HFFc6 (cell line): ENCODE data around the gene INCA1. TPM values are rescaled to one million over a fixed set of nuclear protein-coding genes. Genes with fewer than 3 reads are reported as not detected.

ENCODE experiments used
- DNase-seq: peaks from one replicate; pipeline ENCODE4 v3.0.0-alpha.2; 2018
- H3K27ac Mint-ChIP-seq: 2 replicates; pipeline ENCODE4 v1.8.0; 2020; ENCODE audit warnings: mild to moderate bottlenecking, mixed read lengths
- H3K27me3 Mint-ChIP-seq: 2 replicates; pipeline ENCODE4 v1.8.0; 2021; ENCODE audit warnings: mild to moderate bottlenecking, moderate library complexity, mixed read lengths; ENCODE audit not compliant: insufficient read depth
- H3K36me3 Mint-ChIP-seq: 2 replicates; pipeline ENCODE4 v1.8.0; 2021; ENCODE audit warnings: low read depth, mixed read lengths
- H3K4me1 Mint-ChIP-seq: 2 replicates; pipeline ENCODE4 v1.8.0; 2020; ENCODE audit warnings: low read depth, mixed read lengths
- H3K4me3 Mint-ChIP-seq: 2 replicates; pipeline ENCODE4 v1.8.0; 2020; ENCODE audit warnings: mild to moderate bottlenecking, moderate library complexity, mixed read lengths
- H3K9me3 Mint-ChIP-seq: 2 replicates; pipeline ENCODE4 v1.8.0; 2020; ENCODE audit warnings: mild to moderate bottlenecking, mixed read lengths
- CTCF ChIP-seq: fragments of 200-600 bp; sonication (generic); IDR thresholded peaks from 2 replicates; pipeline ENCODE4 v1.5.0; 2021; ENCODE audit warnings: antibody characterized with exemption, mild to moderate bottlenecking
- total RNA-seq, 6 experiments: library from RNA; stranded (reverse); fragmentation: NEBNext Ultra II Directional; extraction: Animal tissue kit (Norgen Biotek cat#: 25700); gene quantifications; 2 replicates in 1 of 6; 3 replicates in 5 of 6; pipeline ENCODE4 v1.2.3, GENCODE V29; 2021

The INCA1 gene
- total RNA-seq, 6 experiments from 2014 or later = 0.66 to 1.5 (median 1.0) TPM

GRCh38 chr17:5035315-5035714 is 38.0 kb upstream of the INCA1 start, which contains the start of gene SLC52A1:
Gene SLC52A1, minus strand, starts transcription at chr17:5035426. Its CDS starts 820 bp downstream, at chr17:5034606.
- DNase-seq = no peak

DNA sequence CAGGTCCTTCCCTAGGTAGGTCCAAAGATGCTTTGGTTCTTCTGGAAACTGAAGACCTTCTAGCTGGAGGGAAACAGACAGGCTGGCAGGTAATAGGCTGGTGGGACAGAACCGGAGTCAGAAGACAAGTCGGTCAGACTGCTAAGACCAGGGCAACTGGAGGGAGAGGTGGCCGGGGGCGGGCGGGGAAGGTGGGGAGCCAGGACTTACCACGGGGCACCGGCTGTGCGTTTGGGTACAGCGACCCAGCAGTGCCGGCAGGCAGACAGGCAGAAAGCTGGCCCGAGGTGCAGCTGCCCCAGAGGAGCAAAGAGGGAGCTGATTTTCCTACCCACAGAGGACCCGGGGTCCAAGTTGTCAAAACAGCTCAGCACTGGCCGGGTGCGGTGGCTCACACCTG is 37.3 kb upstream of the INCA1 start:
- Mint-ChIP-seq H3K4me1 (peaks cover 6% of the 10 kb centered on the region), H3K4me3 (no peak overlapping the region), H3K9me3 (no peaks in the 10 kb centered on the region), H3K27ac (no peak overlapping the region), H3K36me3 (no peaks in the 10 kb centered on the region), H3K27me3 (peaks cover 13% of the 10 kb centered on the region)
- TF ChIP-seq CTCF = no peak
- no peak for DNase-seq

More at GRCh38 chr17:5035315-5035714, 38.0 kb upstream of the INCA1 start, which contains the start of gene SLC52A1:
- Mint-ChIP-seq H3K27me3 (peaks cover 17% of the 10 kb centered on the region), H3K27ac (no peak within 1 kb of the TSS), H3K4me3 (peak within 1 kb of the TSS; percentile 66), H3K4me1 (peaks cover 6% of the 10 kb centered on the region), H3K36me3 (no peaks in the 10 kb centered on the region), H3K9me3 (no peaks in the 10 kb centered on the region)
- TF ChIP-seq CTCF = no peak

DNA sequence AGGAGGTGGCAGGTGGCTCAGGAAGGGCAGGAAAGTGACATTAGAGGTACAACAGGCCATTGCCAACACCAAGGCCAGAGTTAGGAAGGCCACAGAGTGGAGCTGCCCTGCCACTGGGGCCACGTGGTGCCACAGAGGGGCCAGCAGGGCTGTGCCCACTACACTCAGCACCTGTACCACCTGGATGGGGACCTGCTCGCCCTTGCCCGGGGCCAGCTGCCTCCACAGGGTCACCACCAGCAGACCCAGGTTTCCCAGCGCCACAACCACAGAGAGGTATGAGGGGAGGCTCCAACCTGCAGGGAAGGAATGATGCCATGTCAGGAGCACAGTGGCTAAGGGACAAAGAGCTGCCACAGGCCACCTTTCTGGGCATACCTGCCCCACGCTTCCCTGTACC is 36.7 kb upstream of the INCA1 start:
- Mint-ChIP-seq H3K27ac (no peak overlapping the region), H3K4me3 (no peak overlapping the region), H3K36me3 (no peaks in the 10 kb centered on the region), H3K4me1 (peaks cover 6% of the 10 kb centered on the region), H3K27me3 (peaks cover 15% of the 10 kb centered on the region), H3K9me3 (no peaks in the 10 kb centered on the region)
- no peak for TF ChIP-seq CTCF
- DNase-seq = no peak

- peak; percentile 17 for TF ChIP-seq CTCF
- no peaks in the 10 kb centered on the region for H3K9me3 Mint-ChIP-seq
Observed at GRCh38 chr17:5033352-5034015, 36.2 kb upstream of the INCA1 start.

GRCh38 chr17:5032865-5033264 is 35.5 kb upstream of the INCA1 start:
- peaks cover 15% of the 10 kb centered on the region for H3K27me3 Mint-ChIP-seq
- H3K9me3 Mint-ChIP-seq = no peaks in the 10 kb centered on the region
- no peak for TF ChIP-seq CTCF
- no peak overlapping the region for H3K27ac Mint-ChIP-seq
- DNase-seq = no peak
- H3K4me1 Mint-ChIP-seq = peaks cover 6% of the 10 kb centered on the region
- H3K4me3 Mint-ChIP-seq = no peak overlapping the region
- H3K36me3 Mint-ChIP-seq = no peaks in the 10 kb centered on the region

More at GRCh38 chr17:5033352-5034015, 36.2 kb upstream of the INCA1 start:
- H3K27ac Mint-ChIP-seq = no peak overlapping the region
- DNase-seq = no peak
- H3K4me1 Mint-ChIP-seq = peaks cover 6% of the 10 kb centered on the region
- H3K27me3 Mint-ChIP-seq = peaks cover 15% of the 10 kb centered on the region
- no peak overlapping the region for H3K4me3 Mint-ChIP-seq
- no peaks in the 10 kb centered on the region for H3K36me3 Mint-ChIP-seq
